Occipital lobe (tissue), 2 donors: ENCODE results near the gene TTC1. TPM values are rescaled to one million over a fixed set of nuclear protein-coding genes. Genes with fewer than 3 reads are reported as not detected.
A peak's percentile ranks its signal among the peaks of the same experiment; 100 is the strongest.
"Not testable (repeated sequence)": the region's sequence is repeated elsewhere in the genome, so short reads cannot be mapped to it uniquely, and the experiment has no call there.

Experiments used
- DNase-seq: peaks from one replicate; lab custom pipeline; 2025; lab: John Stamatoyannopoulos, UW
- total RNA-seq: library from RNA; depleted of rRNA; stranded (reverse); fragments of >200 nt; gene quantifications from one replicate; pipeline ENCODE4 v1.2.3, GENCODE V29; 2014

TTC1 gene
- total RNA-seq, 1 donor from 2014 or later, result 47.3 TPM

DNA sequence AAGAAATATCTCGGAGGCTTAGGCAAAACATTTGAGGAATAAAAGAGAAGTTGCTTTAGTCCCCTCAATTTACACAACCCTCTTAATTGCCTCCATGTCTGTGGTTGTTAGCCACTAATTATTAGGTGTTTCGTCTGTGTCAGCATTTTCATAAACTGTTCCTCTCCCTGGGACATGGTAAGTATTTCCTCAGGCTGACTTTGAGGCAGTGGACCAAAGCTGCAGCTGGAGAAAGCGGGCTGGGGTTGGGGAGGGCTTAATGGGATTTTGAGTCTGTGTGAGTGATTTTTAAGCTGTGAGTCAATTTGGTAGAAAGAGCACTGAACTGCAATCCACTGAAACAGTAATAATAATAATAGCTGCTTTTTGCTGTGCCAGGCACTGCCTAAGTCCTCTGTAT, 13.0 kb upstream of the TTC1 start:
- DNase-seq, result no peak

GRCh38 chr5:160001457-160001856, 7.5 kb upstream of the TTC1 start:
- DNase-seq, result no peak

DNA sequence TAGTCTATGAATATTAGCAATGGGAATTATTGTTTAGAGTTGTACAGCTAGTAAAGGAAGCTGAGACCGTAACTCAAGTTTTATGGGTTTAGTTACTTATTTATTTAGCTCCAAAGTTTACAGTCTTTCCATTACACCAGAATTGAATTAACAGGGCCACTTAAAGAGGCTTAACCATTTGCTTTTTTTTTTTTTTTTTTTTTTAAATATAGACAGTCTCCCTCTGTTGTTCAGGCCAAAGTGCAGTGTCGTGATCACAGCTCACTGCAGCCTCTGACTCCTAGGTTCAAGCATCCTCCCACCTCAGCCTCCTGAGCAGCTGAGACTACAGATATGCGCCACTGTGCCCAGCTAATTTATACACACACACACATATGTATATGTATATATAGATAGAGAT, 1.4 kb upstream of the TTC1 start:
- no peak for DNase-seq

DNA sequence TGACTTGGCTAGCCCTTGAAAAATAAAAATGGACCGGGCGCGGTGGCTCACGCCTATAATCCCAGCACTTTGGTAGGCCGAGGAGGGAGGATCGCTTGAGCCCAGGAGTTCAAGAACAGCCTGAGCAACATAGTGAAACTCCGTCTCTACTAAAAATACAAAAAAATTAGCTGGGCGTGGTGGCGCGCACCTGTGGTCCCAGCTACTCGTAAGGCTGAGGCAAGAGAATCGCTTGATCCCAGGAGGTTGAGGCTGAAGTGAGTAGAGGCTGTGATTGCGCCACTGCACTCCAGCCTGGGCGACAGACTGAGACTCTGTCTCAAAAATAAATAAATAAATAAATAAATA, 436 bp upstream of the TTC1 start:
- not testable (repeated sequence) for DNase-seq

DNA sequence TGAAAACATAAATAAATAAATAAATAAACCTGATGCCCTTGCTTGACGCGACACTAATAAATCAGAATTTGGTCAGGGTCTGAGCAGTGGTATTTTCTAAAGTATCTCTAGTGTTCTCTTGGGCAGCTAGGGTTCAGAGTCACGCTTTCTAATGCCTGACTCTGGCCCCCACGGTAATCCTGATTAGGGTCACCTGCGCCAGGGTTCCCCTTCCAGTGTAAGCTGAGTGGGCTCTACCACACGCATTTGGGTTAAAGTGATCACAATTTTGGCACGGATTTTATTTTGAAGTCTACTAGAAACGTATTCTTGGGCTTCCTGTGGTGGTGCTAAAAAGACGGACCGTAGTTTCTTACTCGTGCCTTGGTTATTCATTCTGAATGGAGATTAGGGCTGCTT, 651 bp downstream of the TTC1 start:
- DNase-seq, result no peak

GRCh38 chr5:160011471-160011870, 2.5 kb downstream of the TTC1 start:
- no peak for DNase-seq

- DNase-seq, result not testable (repeated sequence)
Measured at GRCh38 chr5:160014197-160014596, 5.3 kb downstream of the TTC1 start.

- DNase-seq, result no peak
Measured at GRCh38 chr5:160018945-160019625, 10.1 kb downstream of the TTC1 start.

- no peak for DNase-seq
Measured at GRCh38 chr5:160020266-160020770, 11.4 kb downstream of the TTC1 start.

- no peak for DNase-seq
Measured at GRCh38 chr5:160020964-160021363, 12.0 kb downstream of the TTC1 start.

GRCh38 chr5:160021831-160022446, 13.0 kb downstream of the TTC1 start:
- DNase-seq, result peak; percentile 16

- DNase-seq, result no peak
Measured at GRCh38 chr5:160023007-160023907, 14.3 kb downstream of the TTC1 start.

DNA sequence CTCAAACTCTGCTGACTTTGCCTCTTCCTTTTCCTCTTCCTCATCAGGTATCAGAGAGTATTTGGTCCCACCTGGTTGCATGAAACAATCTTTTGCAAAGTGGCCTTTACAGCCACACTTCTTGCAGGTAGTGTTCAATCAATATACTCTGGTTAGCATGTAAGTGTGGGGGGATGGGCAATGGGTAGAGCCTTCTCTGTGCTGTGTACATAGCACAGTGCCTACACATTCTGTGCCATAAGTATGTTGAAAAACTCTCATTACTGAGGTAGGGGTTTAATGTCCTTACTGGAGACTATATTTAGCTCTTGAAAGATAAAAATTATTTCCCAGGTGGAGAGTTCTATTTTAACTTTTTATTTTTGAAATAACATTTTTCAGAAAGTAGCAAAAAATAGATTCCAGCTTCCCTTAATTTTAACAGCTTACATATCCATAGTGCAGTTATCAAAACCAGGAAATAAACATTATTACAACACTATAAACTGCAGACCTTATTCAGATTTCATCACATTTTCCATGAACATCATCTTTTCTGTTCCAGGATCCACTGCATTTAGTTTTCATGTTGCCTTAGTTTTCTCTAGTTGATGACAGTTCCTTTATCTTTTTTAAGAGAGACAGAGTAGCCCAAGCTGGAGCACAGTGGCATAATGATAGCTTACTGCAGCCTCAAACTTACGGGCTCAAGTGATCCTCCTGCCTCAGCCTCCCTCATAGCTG, 15.1 kb downstream of the TTC1 start:
- no peak for DNase-seq

GRCh38 chr5:160029004-160029403, 20.1 kb downstream of the TTC1 start:
- no peak for DNase-seq

- no peak for DNase-seq
Measured at GRCh38 chr5:160029540-160030139, 20.7 kb downstream of the TTC1 start.

DNA sequence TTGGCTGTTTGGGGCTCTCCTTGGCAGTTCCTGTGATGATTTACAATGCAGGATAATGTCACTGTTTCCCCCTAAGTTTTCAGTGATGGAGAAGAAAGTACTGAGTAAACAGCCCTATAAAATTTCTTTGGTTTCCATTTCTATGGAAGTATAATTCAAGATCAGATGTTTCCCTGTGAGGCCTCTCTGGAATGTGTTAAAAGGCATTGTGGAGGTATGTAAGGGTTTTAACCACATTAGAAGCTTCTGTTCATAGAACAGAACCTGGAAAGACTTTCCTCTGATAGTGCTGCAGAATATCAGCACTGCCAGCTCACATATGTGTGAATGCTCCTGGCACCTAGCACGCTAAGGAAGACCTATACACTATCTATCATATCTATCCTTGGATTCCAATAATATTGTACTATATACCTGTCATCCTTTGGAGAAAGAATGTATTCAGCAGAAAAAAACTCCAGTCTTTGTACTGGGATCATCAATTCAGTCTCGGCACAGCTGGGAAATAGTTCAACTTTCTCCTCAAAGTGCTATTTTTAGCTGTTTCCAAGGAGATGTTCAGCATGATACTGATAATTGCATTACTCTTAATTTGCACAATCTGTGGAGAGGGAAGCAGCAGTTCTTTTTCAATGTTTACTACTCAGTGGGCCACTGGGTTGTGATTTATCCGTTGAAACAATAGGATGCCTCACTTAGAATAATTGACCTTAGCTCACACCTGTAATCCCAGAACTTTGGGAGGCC, 21.9 kb downstream of the TTC1 start:
- DNase-seq, result no peak

GRCh38 chr5:160033546-160034252, 24.8 kb downstream of the TTC1 start:
- DNase-seq, result no peak

GRCh38 chr5:160036243-160036642, 27.3 kb downstream of the TTC1 start:
- no peak for DNase-seq

DNA sequence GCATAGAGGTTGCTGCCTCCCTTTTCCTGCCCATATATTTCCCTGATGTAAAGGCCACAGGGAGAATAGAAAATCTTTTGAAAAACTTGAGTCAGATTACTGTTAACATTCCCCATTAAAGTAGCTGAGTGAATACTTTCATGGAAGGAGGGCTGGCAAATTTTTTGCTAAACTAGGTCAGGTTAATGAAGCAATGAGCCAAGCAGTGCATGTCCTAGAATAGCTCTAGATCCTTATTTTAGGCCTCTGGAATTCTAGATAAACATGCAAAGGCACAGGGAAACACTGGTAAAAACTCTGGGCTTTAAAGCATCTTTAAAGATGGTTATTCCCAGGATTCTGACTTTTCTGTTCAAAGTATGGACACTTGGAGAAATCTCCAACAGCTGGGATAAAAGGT, 27.9 kb downstream of the TTC1 start:
- DNase-seq, result no peak
